Endodermal cell (in vitro differentiated cells): ENCODE measurements around the gene TM9SF1. TPM values are rescaled to one million over a fixed set of nuclear protein-coding genes. Genes with fewer than 3 reads are reported as not detected.
A peak's percentile ranks its signal among the peaks of the same experiment; 100 is the strongest.

Experiments
- DNase-seq: peaks from one replicate; pipeline ENCODE4 v3.0.0-alpha.2; 2017
- H3K27ac ChIP-seq: 2 replicates; pipeline ENCODE4 v1.5.1; 2013; ENCODE audit warnings: mild to moderate bottlenecking, low read depth, low read length, moderate library complexity
- H3K27me3 ChIP-seq: 2 replicates; pipeline ENCODE4 v1.6.1; 2013; ENCODE audit warnings: mild to moderate bottlenecking, low read length, moderate library complexity; ENCODE audit not compliant: insufficient read depth, control insufficient read depth, poor library complexity, severe bottlenecking
- H3K36me3 ChIP-seq: 2 replicates; pipeline ENCODE4 v1.7.0; 2013; ENCODE audit warnings: mild to moderate bottlenecking, low read length, moderate library complexity; ENCODE audit not compliant: control insufficient read depth, insufficient read depth
- H3K4me1 ChIP-seq: one replicate; pipeline ENCODE4 v1.7.0; 2013; ENCODE audit warnings: low read length; ENCODE audit not compliant: control insufficient read depth, insufficient read depth
- H3K4me3 ChIP-seq: 2 replicates; pipeline ENCODE4 v1.5.1; 2013; ENCODE audit warnings: mild to moderate bottlenecking, low read length, moderate library complexity
- H3K9ac ChIP-seq: 2 replicates; pipeline ENCODE4 v1.6.1; 2013; ENCODE audit warnings: mild to moderate bottlenecking, low read length, moderate library complexity; ENCODE audit not compliant: poor library complexity, severe bottlenecking; ENCODE audit errors: extremely low read depth
- H3K9me3 ChIP-seq: 2 replicates; pipeline ENCODE4 v1.6.1; 2013; ENCODE audit warnings: mild to moderate bottlenecking, low read length, moderate library complexity; ENCODE audit not compliant: control insufficient read depth
- H3K27ac Mint-ChIP-seq: 2 replicates; pipeline ENCODE4 v1.8.0; 2020; ENCODE audit warnings: mixed read lengths
- H3K27me3 Mint-ChIP-seq: 2 replicates; pipeline ENCODE4 v1.8.0; 2021; ENCODE audit warnings: mild to moderate bottlenecking, mixed read lengths; ENCODE audit not compliant: insufficient read depth
- H3K36me3 Mint-ChIP-seq: 2 replicates; pipeline ENCODE4 v1.8.0; 2020; ENCODE audit warnings: low read depth, mixed read lengths
- H3K4me1 Mint-ChIP-seq: 2 replicates; pipeline ENCODE4 v1.8.0; 2020; ENCODE audit warnings: mixed read lengths
- H3K4me3 Mint-ChIP-seq: 2 replicates; pipeline ENCODE4 v1.8.0; 2020; ENCODE audit warnings: mild to moderate bottlenecking, moderate library complexity, mixed read lengths
- H3K9me3 Mint-ChIP-seq: 2 replicates; pipeline ENCODE4 v1.8.0; 2020; ENCODE audit warnings: mild to moderate bottlenecking, mixed read lengths
- WGBS, 2 experiments: methylation state at CpG; one replicate each; pipeline versions ENCODE4 v1.1.5 to v1.1.7; 2013; ENCODE audit warnings: missing lambda C conversion rate in 2 of 2, mixed read lengths in 1 of 2; ENCODE audit not compliant: insufficient coverage in 1 of 2, insufficient read length in 1 of 2; 5-methylcytosine and 5-hydroxymethylcytosine counted together
- total RNA-seq, 2 donors: library from RNA; stranded (reverse); fragmentation: NEBNext Ultra II Directional in 1 of 2; extraction: Animal tissue kit (Norgen Biotek cat#: 25700) in 1 of 2; gene quantifications; 2 replicates in 1 of 2; 3 replicates in 1 of 2; pipeline ENCODE4 v1.2.1, GENCODE V29; 2021
- TF ChIP-seq, protein P1 (sequence below): fragments of 200-600 bp; sonication (generic); conservative IDR thresholded peaks from 2 replicates; pipeline ENCODE4 v1.5.0; 2021; ENCODE audit warnings: antibody characterized with exemption, mild to moderate bottlenecking

TM9SF1 gene
- total RNA-seq, 2 donors from 2014 or later: 37.4 to 40.8 TPM

DNA sequence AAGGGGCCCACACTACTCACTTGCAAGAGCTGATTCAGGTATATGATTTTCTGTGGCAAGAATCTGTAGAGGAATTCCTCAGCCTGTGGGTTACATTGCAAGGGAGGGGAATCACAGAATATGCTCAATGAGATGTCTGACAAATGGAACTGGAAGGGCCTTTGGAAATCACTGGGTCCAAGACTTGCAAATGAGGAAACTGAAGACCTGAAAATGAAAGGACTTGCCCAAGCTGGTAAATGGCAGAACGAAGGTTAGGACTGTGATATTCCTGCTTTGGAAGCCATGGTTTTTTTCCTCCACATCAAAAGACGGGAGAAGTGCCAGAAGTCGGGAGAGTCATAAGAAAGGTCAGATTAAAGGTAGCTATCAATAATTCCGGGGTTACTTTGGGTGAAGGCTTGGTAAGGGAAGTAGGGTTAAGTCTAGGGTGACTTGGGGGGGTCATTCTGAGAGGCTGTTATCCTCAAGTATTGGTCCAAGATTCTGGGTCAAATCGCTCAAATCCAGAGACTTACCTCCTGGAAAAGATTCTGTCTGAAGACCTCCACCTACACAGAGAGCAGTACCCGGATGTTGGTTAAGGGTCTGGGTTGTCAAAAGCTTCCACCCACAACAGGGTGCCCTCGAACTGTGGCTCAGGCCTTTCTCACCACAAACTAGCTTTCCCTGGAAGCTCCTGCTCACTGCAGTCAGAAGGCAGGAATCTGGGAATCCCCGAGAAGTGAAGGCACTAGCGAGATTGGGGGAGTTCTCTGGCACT, 49.4 kb downstream of the TM9SF1 start:
- peaks cover 44% of the 10 kb centered on the region for H3K36me3 ChIP-seq
- H3K4me3 ChIP-seq: peak overlapping the region; percentile 98
- H3K9me3 ChIP-seq: no peaks in the 10 kb centered on the region
- peaks cover 6% of the 10 kb centered on the region for H3K4me1 ChIP-seq
- TF ChIP-seq, protein P1, sequence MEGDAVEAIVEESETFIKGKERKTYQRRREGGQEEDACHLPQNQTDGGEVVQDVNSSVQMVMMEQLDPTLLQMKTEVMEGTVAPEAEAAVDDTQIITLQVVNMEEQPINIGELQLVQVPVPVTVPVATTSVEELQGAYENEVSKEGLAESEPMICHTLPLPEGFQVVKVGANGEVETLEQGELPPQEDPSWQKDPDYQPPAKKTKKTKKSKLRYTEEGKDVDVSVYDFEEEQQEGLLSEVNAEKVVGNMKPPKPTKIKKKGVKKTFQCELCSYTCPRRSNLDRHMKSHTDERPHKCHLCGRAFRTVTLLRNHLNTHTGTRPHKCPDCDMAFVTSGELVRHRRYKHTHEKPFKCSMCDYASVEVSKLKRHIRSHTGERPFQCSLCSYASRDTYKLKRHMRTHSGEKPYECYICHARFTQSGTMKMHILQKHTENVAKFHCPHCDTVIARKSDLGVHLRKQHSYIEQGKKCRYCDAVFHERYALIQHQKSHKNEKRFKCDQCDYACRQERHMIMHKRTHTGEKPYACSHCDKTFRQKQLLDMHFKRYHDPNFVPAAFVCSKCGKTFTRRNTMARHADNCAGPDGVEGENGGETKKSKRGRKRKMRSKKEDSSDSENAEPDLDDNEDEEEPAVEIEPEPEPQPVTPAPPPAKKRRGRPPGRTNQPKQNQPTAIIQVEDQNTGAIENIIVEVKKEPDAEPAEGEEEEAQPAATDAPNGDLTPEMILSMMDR: no peak
- Mint-ChIP-seq H3K27ac (peak overlapping the region; percentile 92), H3K4me3 (peak overlapping the region; percentile 92), H3K9me3 (no peaks in the 10 kb centered on the region), H3K36me3 (peaks cover 37% of the 10 kb centered on the region), H3K27me3 (no peaks in the 10 kb centered on the region), H3K4me1 (peaks cover 20% of the 10 kb centered on the region)
- 20 to 41% methylated on average over 4 to 9 of the region's 9 CpGs for WGBS, 2 experiments
- H3K9ac ChIP-seq: peak overlapping the region; percentile 43
- H3K27ac ChIP-seq: peak overlapping the region; percentile 25
- no peaks in the 10 kb centered on the region for H3K27me3 ChIP-seq
- no peak for DNase-seq

DNA sequence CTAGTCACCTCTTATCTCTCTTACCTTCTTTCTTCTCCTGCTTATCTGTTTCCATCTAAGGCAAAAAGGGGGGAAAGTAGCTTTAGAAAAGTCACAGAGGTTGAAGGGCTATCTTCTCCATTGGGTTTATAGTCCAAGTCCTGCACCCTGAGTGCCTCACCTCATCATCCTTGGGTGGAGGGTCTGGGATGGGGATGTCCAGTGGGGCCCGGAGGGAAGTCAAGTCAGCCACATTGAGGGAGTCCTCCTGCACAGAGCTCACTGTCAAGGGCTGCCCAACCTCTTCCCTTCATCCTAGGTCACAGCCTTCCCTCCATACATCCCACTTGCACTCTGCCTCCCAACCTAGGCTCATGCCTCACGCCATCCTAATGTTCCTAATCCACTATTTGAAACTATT, 50.0 kb downstream of the TM9SF1 start:
- H3K4me3 Mint-ChIP-seq: peak overlapping the region; percentile 92
- peaks cover 20% of the 10 kb centered on the region for H3K4me1 Mint-ChIP-seq
- TF ChIP-seq, protein P1: no peak
- no peaks in the 10 kb centered on the region for H3K9me3 ChIP-seq
- peaks cover 6% of the 10 kb centered on the region for H3K4me1 ChIP-seq
- no peaks in the 10 kb centered on the region for H3K27me3 ChIP-seq
- H3K27ac ChIP-seq: no peak overlapping the region
- no peak overlapping the region for H3K9ac ChIP-seq
- peaks cover 30% of the 10 kb centered on the region for H3K36me3 Mint-ChIP-seq
- H3K9me3 Mint-ChIP-seq: no peaks in the 10 kb centered on the region
- peak overlapping the region; percentile 98 for H3K4me3 ChIP-seq
- peaks cover 38% of the 10 kb centered on the region for H3K36me3 ChIP-seq
- no peak overlapping the region for H3K27ac Mint-ChIP-seq
- H3K27me3 Mint-ChIP-seq: no peaks in the 10 kb centered on the region
- WGBS, 2 experiments: 94% methylated on average over 2 of the region's 2 CpGs; no CpG with 5 or more reads in 1 of the 2 experiments
- DNase-seq: no peak

DNA sequence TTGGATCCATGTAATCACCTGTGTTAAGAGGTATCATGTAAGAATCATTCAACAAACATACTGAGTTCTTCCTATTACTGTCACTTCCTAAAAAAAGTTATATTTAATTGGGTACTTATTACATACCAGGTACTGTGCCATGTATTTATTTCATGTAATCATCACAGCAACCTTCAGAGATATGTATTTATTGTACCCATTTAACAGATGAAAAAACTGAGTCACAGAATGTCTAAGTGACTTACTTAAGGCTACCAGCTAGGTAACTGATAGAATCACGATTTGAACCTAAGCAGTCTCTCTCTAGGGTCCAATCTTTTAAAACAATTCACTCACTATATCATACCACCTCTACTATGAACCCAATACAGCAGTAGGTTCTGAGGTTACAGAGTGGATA, 50.8 kb downstream of the TM9SF1 start:
- Mint-ChIP-seq H3K4me1 (peaks cover 25% of the 10 kb centered on the region), H3K9me3 (no peaks in the 10 kb centered on the region), H3K36me3 (peaks cover 31% of the 10 kb centered on the region), H3K27me3 (no peaks in the 10 kb centered on the region), H3K4me3 (no peak overlapping the region), H3K27ac (no peak overlapping the region)
- TF ChIP-seq, protein P1: no peak
- Histone ChIP-seq H3K27ac (no peak overlapping the region), H3K4me1 (peaks cover 6% of the 10 kb centered on the region), H3K36me3 (peaks cover 34% of the 10 kb centered on the region), H3K9me3 (no peaks in the 10 kb centered on the region), H3K4me3 (no peak overlapping the region), H3K27me3 (no peaks in the 10 kb centered on the region), H3K9ac (no peak overlapping the region)
- WGBS, 2 experiments: 100% methylated on average over 1 of the region's 1 CpG
- DNase-seq: no peak
